Measurements from ENCODE around the gene NHSL2. TPM values are rescaled to one million over a fixed set of nuclear protein-coding genes. Genes with fewer than 3 reads are reported as not detected.

The NHSL2 gene
- total RNA-seq, 1 donor from 2014 or later: 0.43 TPM

GRCh38 chrX:72018277-72019112, 107.8 kb downstream of the NHSL2 start:
- H3K36me3 Mint-ChIP-seq (ENCODE audit: low read depth): no peaks in the 10 kb centered on the region
- H3K4me3 Mint-ChIP-seq (ENCODE audit: low read depth): no peak overlapping the region
- peak; percentile 71 for DNase-seq (ENCODE audit: low spot score)
- peaks cover 16% of the 10 kb centered on the region for H3K4me1 Mint-ChIP-seq (ENCODE audit: low read depth)
- no peak overlapping the region for H3K27ac Mint-ChIP-seq
- no peaks in the 10 kb centered on the region for H3K9me3 Mint-ChIP-seq
- H3K27me3 Mint-ChIP-seq (ENCODE audit: low read depth): peaks cover 53% of the 10 kb centered on the region
- intact Hi-C loops (cut with micrococcal nuclease): loop anchor here (1.0 to 2.0 kb wide), 3 partner anchors 103 to 162 kb away; partner anchors contain the start of gene PIN4

GRCh38 chrX:72019487-72019886, 108.8 kb downstream of the NHSL2 start:
- Mint-ChIP-seq H3K4me3 (ENCODE audit: low read depth) (no peak overlapping the region), H3K27me3 (ENCODE audit: low read depth) (peaks cover 55% of the 10 kb centered on the region), H3K4me1 (ENCODE audit: low read depth) (peaks cover 16% of the 10 kb centered on the region), H3K36me3 (ENCODE audit: low read depth) (no peaks in the 10 kb centered on the region), H3K27ac (no peak overlapping the region), H3K9me3 (no peaks in the 10 kb centered on the region)
- no peak for DNase-seq (ENCODE audit: low spot score)
- intact Hi-C loops (cut with micrococcal nuclease): loop anchor here (1.0 to 2.0 kb wide), 2 partner anchors 107 to 161 kb away; partner anchors contain the start of gene PIN4

GRCh38 chrX:72020204-72020603, 109.6 kb downstream of the NHSL2 start:
- peaks cover 50% of the 10 kb centered on the region for H3K27me3 Mint-ChIP-seq (ENCODE audit: low read depth)
- H3K36me3 Mint-ChIP-seq (ENCODE audit: low read depth): no peaks in the 10 kb centered on the region
- intact Hi-C loops (cut with micrococcal nuclease): no loop called here

GRCh38 chrX:72020788-72021187, 110.1 kb downstream of the NHSL2 start:
- intact Hi-C loops (cut with micrococcal nuclease): no loop called here
- H3K4me3 Mint-ChIP-seq (ENCODE audit: low read depth): no peak overlapping the region
- H3K4me1 Mint-ChIP-seq (ENCODE audit: low read depth): peaks cover 16% of the 10 kb centered on the region
- H3K9me3 Mint-ChIP-seq: no peaks in the 10 kb centered on the region
- H3K27ac Mint-ChIP-seq: no peak overlapping the region
- peaks cover 46% of the 10 kb centered on the region for H3K27me3 Mint-ChIP-seq (ENCODE audit: low read depth)
- H3K36me3 Mint-ChIP-seq (ENCODE audit: low read depth): no peaks in the 10 kb centered on the region
- DNase-seq (ENCODE audit: low spot score): no peak

More at GRCh38 chrX:72020204-72020603, 109.6 kb downstream of the NHSL2 start:
- DNase-seq (ENCODE audit: low spot score): no peak
- Mint-ChIP-seq H3K4me1 (ENCODE audit: low read depth) (peaks cover 16% of the 10 kb centered on the region), H3K9me3 (no peaks in the 10 kb centered on the region), H3K4me3 (ENCODE audit: low read depth) (no peak overlapping the region), H3K27ac (no peak overlapping the region)

GRCh38 chrX:72021975-72022374, 111.3 kb downstream of the NHSL2 start:
- no peak for DNase-seq (ENCODE audit: low spot score)
- Mint-ChIP-seq H3K27ac (no peak overlapping the region), H3K36me3 (ENCODE audit: low read depth) (no peaks in the 10 kb centered on the region), H3K9me3 (no peaks in the 10 kb centered on the region), H3K4me1 (ENCODE audit: low read depth) (peaks cover 16% of the 10 kb centered on the region), H3K4me3 (ENCODE audit: low read depth) (no peak overlapping the region), H3K27me3 (ENCODE audit: low read depth) (peaks cover 34% of the 10 kb centered on the region)
- intact Hi-C loops (cut with micrococcal nuclease): no loop called here

GRCh38 chrX:72023071-72023470, 112.4 kb downstream of the NHSL2 start:
- Mint-ChIP-seq H3K36me3 (ENCODE audit: low read depth) (no peaks in the 10 kb centered on the region), H3K27ac (no peak overlapping the region), H3K4me1 (ENCODE audit: low read depth) (peaks cover 16% of the 10 kb centered on the region), H3K27me3 (ENCODE audit: low read depth) (peaks cover 24% of the 10 kb centered on the region), H3K4me3 (ENCODE audit: low read depth) (no peak overlapping the region), H3K9me3 (no peaks in the 10 kb centered on the region)
- intact Hi-C loops (cut with micrococcal nuclease): no loop called here
- DNase-seq (ENCODE audit: low spot score): no peak

GRCh38 chrX:72025236-72025770, 114.7 kb downstream of the NHSL2 start:
- H3K27me3 Mint-ChIP-seq (ENCODE audit: low read depth): peaks cover 21% of the 10 kb centered on the region
- no peaks in the 10 kb centered on the region for H3K9me3 Mint-ChIP-seq
- DNase-seq (ENCODE audit: low spot score): no peak
- H3K27ac Mint-ChIP-seq: no peak overlapping the region
- no peak overlapping the region for H3K4me3 Mint-ChIP-seq (ENCODE audit: low read depth)
- intact Hi-C loops (cut with micrococcal nuclease): no loop called here
- H3K4me1 Mint-ChIP-seq (ENCODE audit: low read depth): peaks cover 14% of the 10 kb centered on the region
- H3K36me3 Mint-ChIP-seq (ENCODE audit: low read depth): no peaks in the 10 kb centered on the region

GRCh38 chrX:72026341-72027023, 115.8 kb downstream of the NHSL2 start:
- Mint-ChIP-seq H3K4me1 (ENCODE audit: low read depth) (peaks cover 3% of the 10 kb centered on the region), H3K4me3 (ENCODE audit: low read depth) (no peak overlapping the region), H3K9me3 (no peaks in the 10 kb centered on the region), H3K27me3 (ENCODE audit: low read depth) (peaks cover 13% of the 10 kb centered on the region), H3K27ac (no peak overlapping the region), H3K36me3 (ENCODE audit: low read depth) (no peaks in the 10 kb centered on the region)
- no peak for DNase-seq (ENCODE audit: low spot score)
- intact Hi-C loops (cut with micrococcal nuclease): no loop called here

GRCh38 chrX:72027024-72027913, 116.6 kb downstream of the NHSL2 start:
- H3K4me1 Mint-ChIP-seq (ENCODE audit: low read depth): no peaks in the 10 kb centered on the region
- H3K9me3 Mint-ChIP-seq: no peaks in the 10 kb centered on the region
- intact Hi-C loops (cut with micrococcal nuclease): no loop called here
- no peaks in the 10 kb centered on the region for H3K36me3 Mint-ChIP-seq (ENCODE audit: low read depth)
- H3K4me3 Mint-ChIP-seq (ENCODE audit: low read depth): no peak overlapping the region
- no peak overlapping the region for H3K27ac Mint-ChIP-seq
- no peak for DNase-seq (ENCODE audit: low spot score)
- peaks cover 10% of the 10 kb centered on the region for H3K27me3 Mint-ChIP-seq (ENCODE audit: low read depth)

GRCh38 chrX:72027914-72028307, 117.3 kb downstream of the NHSL2 start:
- H3K27ac Mint-ChIP-seq: no peak overlapping the region
- H3K27me3 Mint-ChIP-seq (ENCODE audit: low read depth): peaks cover 10% of the 10 kb centered on the region
- H3K4me1 Mint-ChIP-seq (ENCODE audit: low read depth): no peaks in the 10 kb centered on the region
- no peaks in the 10 kb centered on the region for H3K9me3 Mint-ChIP-seq
- intact Hi-C loops (cut with micrococcal nuclease): no loop called here
- no peak for DNase-seq (ENCODE audit: low spot score)
- no peak overlapping the region for H3K4me3 Mint-ChIP-seq (ENCODE audit: low read depth)
- no peaks in the 10 kb centered on the region for H3K36me3 Mint-ChIP-seq (ENCODE audit: low read depth)

- H3K36me3 Mint-ChIP-seq (ENCODE audit: low read depth): no peaks in the 10 kb centered on the region
- intact Hi-C loops (cut with micrococcal nuclease): no loop called here
- no peaks in the 10 kb centered on the region for H3K4me1 Mint-ChIP-seq (ENCODE audit: low read depth)
- DNase-seq (ENCODE audit: low spot score): no peak
- no peaks in the 10 kb centered on the region for H3K9me3 Mint-ChIP-seq
- H3K27ac Mint-ChIP-seq: no peak overlapping the region
- no peak overlapping the region for H3K4me3 Mint-ChIP-seq (ENCODE audit: low read depth)
- peaks cover 9% of the 10 kb centered on the region for H3K27me3 Mint-ChIP-seq (ENCODE audit: low read depth)
Observed at GRCh38 chrX:72028701-72029470, 118.2 kb downstream of the NHSL2 start.
